GM23248 (cell line): ENCODE measurements around the gene SNAP23.

Experiments
- EZH2 ChIP-seq: fragments of 200-600 bp; sonication (generic); IDR thresholded peaks from 2 replicates; pipeline ENCODE4 v1.6.1; 2018; ENCODE audit warnings: antibody characterized with exemption, mild to moderate bottlenecking; ENCODE audit not compliant: insufficient read depth, poor library complexity, severe bottlenecking
- EZH2phosphoT487 ChIP-seq: fragments of 200-600 bp; sonication (generic); IDR thresholded peaks from 2 replicates; pipeline ENCODE4 v1.6.1; 2018; ENCODE audit warnings: antibody characterized with exemption, moderate library complexity, mild to moderate bottlenecking, low read depth; ENCODE audit not compliant: insufficient read depth

- TF ChIP-seq EZH2phosphoT487, result no peak
- no peak for TF ChIP-seq EZH2
Measured at GRCh38 chr15:42448281-42448680, 47.2 kb upstream of the SNAP23 start.
